OCI-LY1 (cell line): ENCODE results near the gene GLRX5.

Experiments
- CTCF ChIP-seq: fragments of 200-600 bp; sonication (generic), shearing (Covaris generic); IDR thresholded peaks from 2 replicates; pipeline ENCODE4 v1.5.1; 2017; ENCODE audit warnings: mild to moderate bottlenecking, antibody characterized with exemption, low read length, moderate library complexity, mixed read lengths
- EZH2 ChIP-seq: fragments of 200-600 bp; sonication (generic), shearing (Covaris generic); IDR thresholded peaks from 2 replicates; pipeline ENCODE4 v1.8.0; 2017; ENCODE audit warnings: borderline replicate concordance, mixed run types, mild to moderate bottlenecking, antibody characterized with exemption, low read length, moderate library complexity, mixed read lengths

- TF ChIP-seq CTCF: no peak
- no peak for TF ChIP-seq EZH2
Measured at GRCh38 chr14:95549656-95550585, 15.1 kb downstream of the GLRX5 start.
